ENCODE results near the gene CORO7. TPM values are rescaled to one million over a fixed set of nuclear protein-coding genes. Genes with fewer than 3 reads are reported as not detected.

Gene CORO7
- total and polyA plus RNA-seq, 7 donors: 10.0 to 43.4 (median 17.1) TPM

- no peak for TF ChIP-seq EP300 (IDR thresholded peaks at IDR 0.05)
- no peak for TF ChIP-seq CTCF (IDR thresholded peaks at IDR 0.05)
- H3K36me3 ChIP-seq: peaks cover 0 to 63% (median 21%) of the 10 kb centered on the region in 4 donors
- intact Hi-C loops (cut with DNase I): no loop called here
- WGBS, 2 donors: 85 to 87% methylated on average over 11 of the region's 11 CpGs
- H3K4me1 ChIP-seq: peaks cover 0 to 4% (median 0%) of the 10 kb centered on the region in 4 donors
- H3K27ac ChIP-seq: no peak overlapping the region
- H3K9me3 ChIP-seq: no peaks in the 10 kb centered on the region
- DNase-seq: no peak
- no peak overlapping the region for H3K4me3 ChIP-seq
- H3K27me3 ChIP-seq: no peaks in the 10 kb centered on the region
Measured at GRCh38 chr16:4360538-4361021, 55.8 kb downstream of the CORO7 start.

- TF ChIP-seq EP300 (IDR thresholded peaks at IDR 0.05) (no peak), CTCF (IDR thresholded peaks at IDR 0.05) (no peak), POLR2AphosphoS5 (IDR thresholded peaks at IDR 0.05) (no peak), POLR2A (IDR thresholded peaks at IDR 0.05) (no peak)
- 95% methylated on average over 3 of the region's 3 CpGs for WGBS, 2 donors
- DNase-seq: no peak
- Histone ChIP-seq H3K4me3 (no peak overlapping the region), H3K9me3 (no peaks in the 10 kb centered on the region), H3K36me3 (peaks cover 0 to 59% (median 23%) of the 10 kb centered on the region in 4 donors), H3K27ac (no peak overlapping the region), H3K27me3 (no peaks in the 10 kb centered on the region), H3K4me1 (peaks cover 0 to 4% (median 0%) of the 10 kb centered on the region in 4 donors)
- intact Hi-C loops (cut with DNase I): loop anchor here (1.0 kb wide), 1 partner anchor 42 kb away; no protein-coding TSS in a partner anchor
Measured at GRCh38 chr16:4359914-4360313, 56.5 kb downstream of the CORO7 start.

GRCh38 chr16:4358831-4359561 lies 57.4 kb downstream of the CORO7 start:
- Histone ChIP-seq H3K4me3 (no peak overlapping the region), H3K4me1 (peaks cover 0 to 4% (median 0%) of the 10 kb centered on the region in 4 donors), H3K36me3 (peaks cover 0 to 50% (median 20%) of the 10 kb centered on the region in 4 donors), H3K27ac (no peak overlapping the region), H3K27me3 (no peaks in the 10 kb centered on the region), H3K9me3 (no peaks in the 10 kb centered on the region)
- intact Hi-C loops (cut with DNase I): loop anchor here (1.0 kb wide), 1 partner anchor 43 kb away; no protein-coding TSS in a partner anchor
- peak; percentile 84 for DNase-seq
- TF ChIP-seq CTCF (IDR thresholded peaks at IDR 0.05) (peak; percentile 92 to 99 (median 98)), POLR2A (IDR thresholded peaks at IDR 0.05) (no peak)
- 58 to 63% methylated on average over 19 of the region's 19 CpGs for WGBS, 2 donors

- no peaks in the 10 kb centered on the region for H3K27me3 ChIP-seq
- H3K9me3 ChIP-seq: no peaks in the 10 kb centered on the region
- intact Hi-C loops (cut with DNase I): no loop called here
- TF ChIP-seq POLR2AphosphoS5 (IDR thresholded peaks at IDR 0.05): no peak
- no peak for TF ChIP-seq EP300 (IDR thresholded peaks at IDR 0.05)
- no peak for TF ChIP-seq CTCF (IDR thresholded peaks at IDR 0.05)
- TF ChIP-seq POLR2A (IDR thresholded peaks at IDR 0.05): no peak
- H3K27ac ChIP-seq: no peak overlapping the region
- peaks cover 0 to 4% (median 0%) of the 10 kb centered on the region in 4 donors for H3K4me1 ChIP-seq
- peaks cover 0 to 43% (median 16%) of the 10 kb centered on the region in 4 donors for H3K36me3 ChIP-seq
- WGBS, 2 donors: 96 to 97% methylated on average over 19 of the region's 19 CpGs
- no peak overlapping the region for H3K4me3 ChIP-seq
- peak; percentile 63 for DNase-seq
Measured at GRCh38 chr16:4358236-4358635, 58.2 kb downstream of the CORO7 start.
